Endothelial cell (in vitro differentiated cells): ENCODE measurements around the gene HNRNPLL. TPM values are rescaled to one million over a fixed set of nuclear protein-coding genes. Genes with fewer than 3 reads are reported as not detected.

Experiments
- DNase-seq: peaks from one replicate; pipeline ENCODE4 v3.0.0; 2021; ENCODE audit warnings: low spot score
- H3K27ac Mint-ChIP-seq: one replicate; pipeline ENCODE4 v1.8.0; 2021; ENCODE audit warnings: mixed read lengths, inconsistent platforms; ENCODE audit not compliant: unreplicated experiment
- H3K27me3 Mint-ChIP-seq: one replicate; pipeline ENCODE4 v1.8.0; 2021; ENCODE audit warnings: mild to moderate bottlenecking, moderate library complexity, mixed read lengths, inconsistent platforms; ENCODE audit not compliant: unreplicated experiment
- H3K36me3 Mint-ChIP-seq: one replicate; pipeline ENCODE4 v1.8.0; 2021; ENCODE audit warnings: mild to moderate bottlenecking, low read depth, mixed read lengths, inconsistent platforms; ENCODE audit not compliant: unreplicated experiment
- H3K4me1 Mint-ChIP-seq: one replicate; pipeline ENCODE4 v1.8.0; 2021; ENCODE audit warnings: mild to moderate bottlenecking, mixed read lengths, inconsistent platforms; ENCODE audit not compliant: unreplicated experiment
- H3K4me3 Mint-ChIP-seq: one replicate; pipeline ENCODE4 v1.8.0; 2021; ENCODE audit warnings: mild to moderate bottlenecking, mixed read lengths, inconsistent platforms; ENCODE audit not compliant: unreplicated experiment
- H3K9me3 Mint-ChIP-seq: one replicate; pipeline ENCODE4 v1.8.0; 2021; ENCODE audit warnings: mixed read lengths, inconsistent platforms; ENCODE audit not compliant: unreplicated experiment
- total RNA-seq: library from RNA; stranded (reverse); fragmentation: NEBNext Ultra II Directional; extraction: Animal tissue kit (Norgen Biotek cat#: 25700); gene quantifications from one replicate; pipeline ENCODE4 v1.2.1, GENCODE V29; 2021; ENCODE audit not compliant: unreplicated experiment
- TF ChIP-seq, protein P1 (sequence below): fragments of 200-600 bp; sonication (generic); IDR thresholded peaks from one replicate; pipeline ENCODE4 v1.5.0; 2021; ENCODE audit warnings: antibody characterized with exemption; ENCODE audit not compliant: unreplicated experiment

Gene HNRNPLL
- total RNA-seq, 1 donor from 2014 or later = 57.1 TPM

DNA sequence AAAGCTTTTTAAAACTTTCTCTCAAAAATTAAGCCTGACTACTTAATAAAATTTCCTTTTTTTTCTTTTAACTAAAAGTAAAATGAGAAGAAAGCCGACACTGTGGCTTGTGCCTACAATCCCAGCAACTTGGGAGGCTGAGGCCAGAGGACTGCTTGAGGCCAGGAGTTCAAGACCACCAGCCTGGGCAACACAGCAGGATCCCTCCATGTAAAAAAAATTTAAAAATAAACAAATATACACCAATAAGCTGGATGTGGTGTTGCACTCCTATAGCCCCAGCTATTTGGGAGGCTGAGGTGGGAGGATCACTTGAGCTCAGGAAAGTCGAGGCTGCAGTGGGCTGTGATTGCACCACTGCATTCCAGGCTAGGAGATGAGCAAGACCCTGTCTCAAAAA lies 37.4 kb downstream of the HNRNPLL start:
- H3K27ac Mint-ChIP-seq = no peak overlapping the region
- H3K4me3 Mint-ChIP-seq = no peak overlapping the region
- no peaks in the 10 kb centered on the region for H3K4me1 Mint-ChIP-seq
- TF ChIP-seq, protein P1, sequence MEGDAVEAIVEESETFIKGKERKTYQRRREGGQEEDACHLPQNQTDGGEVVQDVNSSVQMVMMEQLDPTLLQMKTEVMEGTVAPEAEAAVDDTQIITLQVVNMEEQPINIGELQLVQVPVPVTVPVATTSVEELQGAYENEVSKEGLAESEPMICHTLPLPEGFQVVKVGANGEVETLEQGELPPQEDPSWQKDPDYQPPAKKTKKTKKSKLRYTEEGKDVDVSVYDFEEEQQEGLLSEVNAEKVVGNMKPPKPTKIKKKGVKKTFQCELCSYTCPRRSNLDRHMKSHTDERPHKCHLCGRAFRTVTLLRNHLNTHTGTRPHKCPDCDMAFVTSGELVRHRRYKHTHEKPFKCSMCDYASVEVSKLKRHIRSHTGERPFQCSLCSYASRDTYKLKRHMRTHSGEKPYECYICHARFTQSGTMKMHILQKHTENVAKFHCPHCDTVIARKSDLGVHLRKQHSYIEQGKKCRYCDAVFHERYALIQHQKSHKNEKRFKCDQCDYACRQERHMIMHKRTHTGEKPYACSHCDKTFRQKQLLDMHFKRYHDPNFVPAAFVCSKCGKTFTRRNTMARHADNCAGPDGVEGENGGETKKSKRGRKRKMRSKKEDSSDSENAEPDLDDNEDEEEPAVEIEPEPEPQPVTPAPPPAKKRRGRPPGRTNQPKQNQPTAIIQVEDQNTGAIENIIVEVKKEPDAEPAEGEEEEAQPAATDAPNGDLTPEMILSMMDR = no peak
- no peaks in the 10 kb centered on the region for H3K9me3 Mint-ChIP-seq
- no peak for DNase-seq
- H3K27me3 Mint-ChIP-seq = no peaks in the 10 kb centered on the region
- peaks cover 10% of the 10 kb centered on the region for H3K36me3 Mint-ChIP-seq

DNA sequence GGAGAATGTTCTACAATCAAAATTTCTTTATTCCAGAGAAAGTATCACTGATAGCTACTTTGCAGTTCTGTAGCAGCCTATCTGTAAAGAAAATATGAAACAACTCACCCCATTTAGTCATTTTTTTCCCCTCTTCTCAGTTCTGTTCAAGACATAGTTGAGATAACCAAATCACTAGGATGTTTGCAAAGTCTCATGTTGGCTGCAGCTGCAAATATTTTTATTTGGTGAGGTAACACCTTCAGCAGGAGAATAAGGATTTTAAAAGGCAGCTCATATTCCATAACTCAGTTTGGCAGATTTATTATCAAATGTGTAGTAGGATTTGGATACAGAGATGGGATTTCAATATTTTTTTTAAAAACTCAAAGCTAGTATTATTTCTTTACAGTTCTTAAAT lies 41.0 kb downstream of the HNRNPLL start:
- Mint-ChIP-seq H3K36me3 (peaks cover 9% of the 10 kb centered on the region), H3K27ac (no peak overlapping the region), H3K27me3 (no peaks in the 10 kb centered on the region), H3K4me1 (no peaks in the 10 kb centered on the region), H3K4me3 (no peak overlapping the region), H3K9me3 (no peaks in the 10 kb centered on the region)
- TF ChIP-seq, protein P1 = no peak
- DNase-seq = no peak

DNA sequence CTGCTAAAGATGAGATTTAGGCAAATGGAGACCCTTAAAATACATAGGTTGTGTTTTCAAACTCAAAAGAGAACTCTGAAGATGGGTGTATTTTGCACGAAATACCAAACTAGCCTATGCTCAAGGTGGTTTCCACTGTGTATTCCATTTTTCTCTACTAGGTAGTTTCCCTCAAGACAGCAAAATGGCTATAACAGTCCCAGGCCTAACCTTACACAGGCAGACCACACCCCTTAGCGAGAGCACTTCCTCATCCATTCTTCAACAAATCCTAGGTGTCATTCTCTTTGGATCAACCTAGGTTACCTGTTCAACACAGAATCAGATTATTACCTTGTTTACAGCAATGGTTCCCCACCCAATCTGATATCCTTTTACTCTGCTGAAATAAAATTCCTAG lies 42.6 kb downstream of the HNRNPLL start:
- peaks cover 9% of the 10 kb centered on the region for H3K36me3 Mint-ChIP-seq
- no peak overlapping the region for H3K4me3 Mint-ChIP-seq
- H3K4me1 Mint-ChIP-seq = no peaks in the 10 kb centered on the region
- TF ChIP-seq, protein P1 = no peak
- DNase-seq = no peak
- peaks cover 2% of the 10 kb centered on the region for H3K27me3 Mint-ChIP-seq
- no peak overlapping the region for H3K27ac Mint-ChIP-seq
- no peaks in the 10 kb centered on the region for H3K9me3 Mint-ChIP-seq

DNA sequence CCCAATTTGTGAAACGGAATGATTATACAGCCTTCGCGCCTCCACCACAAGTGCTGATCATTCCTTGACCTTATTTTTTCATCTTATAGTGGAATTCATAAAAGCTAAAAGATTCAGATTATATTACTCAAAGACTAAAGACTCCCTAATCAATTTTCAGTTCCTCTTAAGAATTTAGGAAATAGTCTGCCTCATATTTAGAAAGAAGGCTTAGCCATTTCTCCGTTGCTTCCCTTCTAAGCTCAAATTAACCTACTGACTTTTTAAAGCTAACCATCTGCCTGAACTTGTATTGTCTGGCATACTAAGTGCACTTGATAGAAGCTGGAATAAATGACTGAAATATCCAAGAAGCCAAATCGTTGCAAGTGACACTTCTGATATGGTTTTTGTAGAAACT lies 44.7 kb downstream of the HNRNPLL start:
- Mint-ChIP-seq H3K4me3 (no peak overlapping the region), H3K4me1 (peaks cover 2% of the 10 kb centered on the region), H3K36me3 (peaks cover 5% of the 10 kb centered on the region), H3K27me3 (peaks cover 2% of the 10 kb centered on the region), H3K27ac (no peak overlapping the region), H3K9me3 (no peaks in the 10 kb centered on the region)
- no peak for DNase-seq
- TF ChIP-seq, protein P1 = no peak

DNA sequence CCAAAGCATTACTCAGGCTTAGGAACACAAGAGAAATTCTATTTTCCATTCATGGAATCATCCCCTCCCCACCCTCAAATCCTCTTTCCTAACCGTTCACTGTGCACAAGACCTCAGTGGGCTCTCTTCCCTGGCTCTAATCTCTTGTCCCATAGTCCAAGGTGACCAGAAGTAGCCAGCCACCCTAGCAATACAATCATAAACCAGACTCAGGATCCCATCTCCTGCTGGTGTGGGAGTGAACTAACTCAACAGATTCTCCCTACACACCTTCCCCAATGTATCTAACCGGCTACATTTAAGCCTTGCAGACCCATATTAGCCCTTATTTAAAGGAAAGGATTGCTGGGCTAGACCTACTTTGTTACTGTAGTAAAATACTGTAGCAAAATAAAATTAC lies 45.5 kb downstream of the HNRNPLL start:
- H3K27ac Mint-ChIP-seq = no peak overlapping the region
- peaks cover 9% of the 10 kb centered on the region for H3K4me1 Mint-ChIP-seq
- peaks cover 5% of the 10 kb centered on the region for H3K36me3 Mint-ChIP-seq
- TF ChIP-seq, protein P1 = no peak
- no peaks in the 10 kb centered on the region for H3K9me3 Mint-ChIP-seq
- DNase-seq = no peak
- H3K4me3 Mint-ChIP-seq = no peak overlapping the region
- H3K27me3 Mint-ChIP-seq = peaks cover 3% of the 10 kb centered on the region
